Measurements from ENCODE around the gene TMED10.

- TF ChIP-seq CTCF (conservative IDR thresholded peaks at IDR 0.05) (peak; percentile 61), EZH2 (IDR thresholded peaks at IDR 0.05; ENCODE audit: low read depth) (no peak)
Observed at GRCh38 chr14:75141967-75142366, 34.4 kb downstream of the TMED10 start.

Data from PC-9 (cell line).